Endothelial cell (in vitro differentiated cells): ENCODE data around the gene VDR. TPM values are rescaled to one million over a fixed set of nuclear protein-coding genes. Genes with fewer than 3 reads are reported as not detected.

Experiments used
- DNase-seq: peaks from one replicate; pipeline ENCODE4 v3.0.0; 2021; ENCODE audit warnings: low spot score
- H3K27ac Mint-ChIP-seq: one replicate; pipeline ENCODE4 v1.8.0; 2021; ENCODE audit warnings: mixed read lengths, inconsistent platforms; ENCODE audit not compliant: unreplicated experiment
- H3K27me3 Mint-ChIP-seq: one replicate; pipeline ENCODE4 v1.8.0; 2021; ENCODE audit warnings: mild to moderate bottlenecking, moderate library complexity, mixed read lengths, inconsistent platforms; ENCODE audit not compliant: unreplicated experiment
- H3K36me3 Mint-ChIP-seq: one replicate; pipeline ENCODE4 v1.8.0; 2021; ENCODE audit warnings: mild to moderate bottlenecking, low read depth, mixed read lengths, inconsistent platforms; ENCODE audit not compliant: unreplicated experiment
- H3K4me1 Mint-ChIP-seq: one replicate; pipeline ENCODE4 v1.8.0; 2021; ENCODE audit warnings: mild to moderate bottlenecking, mixed read lengths, inconsistent platforms; ENCODE audit not compliant: unreplicated experiment
- H3K4me3 Mint-ChIP-seq: one replicate; pipeline ENCODE4 v1.8.0; 2021; ENCODE audit warnings: mild to moderate bottlenecking, mixed read lengths, inconsistent platforms; ENCODE audit not compliant: unreplicated experiment
- H3K9me3 Mint-ChIP-seq: one replicate; pipeline ENCODE4 v1.8.0; 2021; ENCODE audit warnings: mixed read lengths, inconsistent platforms; ENCODE audit not compliant: unreplicated experiment
- CTCF ChIP-seq: fragments of 200-600 bp; sonication (generic); IDR thresholded peaks from one replicate; pipeline ENCODE4 v1.5.0; 2021; ENCODE audit warnings: antibody characterized with exemption; ENCODE audit not compliant: unreplicated experiment
- total RNA-seq: library from RNA; stranded (reverse); fragmentation: NEBNext Ultra II Directional; extraction: Animal tissue kit (Norgen Biotek cat#: 25700); gene quantifications from one replicate; pipeline ENCODE4 v1.2.1, GENCODE V29; 2021; ENCODE audit not compliant: unreplicated experiment

Gene VDR
- total RNA-seq, 1 donor from 2014 or later, result 2.3 TPM

- H3K9me3 Mint-ChIP-seq, result no peaks in the 10 kb centered on the region
- peaks cover 20% of the 10 kb centered on the region for H3K4me1 Mint-ChIP-seq
- H3K27ac Mint-ChIP-seq, result no peak overlapping the region
These were observed 49.3 kb downstream of the VDR start for GRCh38 chr12:47855502-47855901.

DNA sequence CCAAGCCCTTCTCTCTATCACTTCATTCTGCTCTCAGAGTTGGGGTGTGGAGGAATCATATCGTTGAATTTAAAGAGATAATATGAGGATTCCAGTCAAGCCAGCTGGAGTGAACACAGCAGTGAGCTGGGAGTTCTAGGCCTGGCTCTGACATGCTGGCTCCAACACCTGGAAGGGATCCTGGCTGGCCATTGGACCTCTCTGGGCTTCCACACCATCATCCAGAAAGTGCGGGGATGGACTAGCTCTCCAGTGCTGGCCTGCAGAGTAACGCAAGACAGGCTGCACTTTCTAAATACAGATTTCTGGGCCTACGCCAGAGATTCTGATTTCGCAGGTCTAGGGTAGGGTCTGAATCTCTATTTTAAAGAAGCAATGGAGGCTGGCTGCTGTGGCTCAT is 50.3 kb downstream of the VDR start:
- H3K4me1 Mint-ChIP-seq, result peaks cover 27% of the 10 kb centered on the region
- TF ChIP-seq CTCF, result no peak
- H3K4me3 Mint-ChIP-seq, result no peak overlapping the region
- H3K36me3 Mint-ChIP-seq, result peaks cover 4% of the 10 kb centered on the region
- H3K27ac Mint-ChIP-seq, result no peak overlapping the region
- H3K9me3 Mint-ChIP-seq, result no peaks in the 10 kb centered on the region
- DNase-seq, result no peak
- H3K27me3 Mint-ChIP-seq, result peaks cover 14% of the 10 kb centered on the region

More at GRCh38 chr12:47855502-47855901, 49.3 kb downstream of the VDR start:
- H3K27me3 Mint-ChIP-seq, result peaks cover 14% of the 10 kb centered on the region
- peaks cover 5% of the 10 kb centered on the region for H3K36me3 Mint-ChIP-seq
- TF ChIP-seq CTCF, result no peak
- DNase-seq, result no peak
- H3K4me3 Mint-ChIP-seq, result no peak overlapping the region

DNA sequence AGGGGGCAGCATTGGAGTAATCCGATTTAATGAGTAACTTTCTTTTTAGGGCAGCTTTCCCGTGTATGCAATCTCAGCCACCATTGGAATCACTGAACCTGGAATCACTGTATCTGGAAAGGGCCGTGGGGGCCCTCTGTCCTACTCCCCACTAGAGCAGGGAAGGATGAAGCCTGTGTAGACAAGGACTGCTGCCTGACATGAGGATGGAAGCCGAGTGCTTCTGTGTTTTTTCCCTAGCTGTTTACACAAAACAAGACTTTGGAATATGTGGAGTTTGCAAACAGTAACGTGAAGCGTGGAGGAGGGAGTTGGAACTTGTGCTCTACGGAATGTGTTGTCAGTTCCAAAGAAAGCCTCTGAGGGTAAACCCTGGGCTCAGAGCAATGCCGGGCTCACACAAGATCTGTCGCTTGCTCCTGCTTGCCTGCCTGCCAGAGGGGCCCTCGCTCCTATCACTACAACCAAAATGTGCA is 52.7 kb downstream of the VDR start:
- Mint-ChIP-seq H3K9me3 (no peaks in the 10 kb centered on the region), H3K4me3 (no peak overlapping the region), H3K36me3 (peaks cover 4% of the 10 kb centered on the region), H3K4me1 (peaks cover 44% of the 10 kb centered on the region), H3K27me3 (peaks cover 17% of the 10 kb centered on the region), H3K27ac (no peak overlapping the region)
- no peak for DNase-seq
- no peak for TF ChIP-seq CTCF

GRCh38 chr12:47851303-47851952 is 53.4 kb downstream of the VDR start:
- no peak for DNase-seq
- no peak for TF ChIP-seq CTCF
- H3K36me3 Mint-ChIP-seq, result peaks cover 6% of the 10 kb centered on the region
- H3K4me1 Mint-ChIP-seq, result peaks cover 51% of the 10 kb centered on the region
- H3K9me3 Mint-ChIP-seq, result no peaks in the 10 kb centered on the region
- no peak overlapping the region for H3K4me3 Mint-ChIP-seq
- peaks cover 16% of the 10 kb centered on the region for H3K27me3 Mint-ChIP-seq
- peak overlapping the region; percentile 67 for H3K27ac Mint-ChIP-seq
